ENCODE results near the gene CEACAM1.
"Not testable (repeated sequence)": the region's sequence is repeated elsewhere in the genome, so short reads cannot be mapped to it uniquely, and the experiment has no call there.

Gene CEACAM1

DNA sequence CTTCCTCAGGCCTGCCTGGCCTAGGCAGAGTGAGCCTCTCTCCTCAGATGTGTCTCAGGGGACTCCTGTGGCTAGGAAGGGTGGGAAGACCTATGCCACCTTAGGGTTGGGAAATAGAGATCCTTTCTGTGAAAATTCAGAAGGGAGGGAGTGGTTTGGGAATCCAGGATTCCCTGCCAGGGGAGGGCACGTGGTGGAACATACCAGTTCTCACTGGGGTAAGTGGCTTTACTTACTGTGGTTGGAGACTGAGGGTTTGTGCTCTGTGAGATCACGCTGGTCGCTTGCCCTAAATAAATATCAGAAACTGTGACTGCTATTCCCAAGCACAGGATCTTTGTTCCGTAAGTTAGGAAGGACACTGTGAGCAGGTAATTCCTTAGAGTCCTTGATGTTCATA lies 16.9 kb downstream of the CEACAM1 start:
- DNase-seq (ENCODE audit: low read depth) = no peak

DNA sequence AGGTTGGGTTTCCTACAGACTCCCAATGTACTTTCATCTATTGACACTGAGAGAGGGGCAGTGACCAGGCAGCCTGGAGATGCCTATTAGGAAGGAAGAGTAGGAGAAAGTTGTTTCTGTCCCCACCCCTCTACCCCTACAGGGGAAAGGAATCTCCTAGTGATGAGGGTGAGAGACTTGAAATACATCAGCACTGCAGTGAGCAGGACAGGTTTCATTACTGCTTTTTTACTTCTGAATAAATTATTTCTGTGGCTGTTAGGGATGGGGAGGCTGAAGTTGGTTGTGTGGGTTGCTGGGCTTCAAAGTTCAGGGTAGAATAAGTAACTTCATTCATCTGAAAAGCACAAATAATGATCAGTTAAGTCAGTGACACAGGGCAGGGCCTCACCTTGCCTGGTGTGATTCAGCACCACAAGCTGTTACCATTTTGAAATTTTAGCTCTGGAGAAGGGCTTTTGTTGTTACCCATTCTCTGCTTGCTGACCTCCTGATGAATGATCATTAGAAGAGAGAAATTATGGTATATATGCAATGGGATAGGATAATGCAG lies 19.3 kb downstream of the CEACAM1 start:
- DNase-seq (ENCODE audit: low read depth) = no peak

DNA sequence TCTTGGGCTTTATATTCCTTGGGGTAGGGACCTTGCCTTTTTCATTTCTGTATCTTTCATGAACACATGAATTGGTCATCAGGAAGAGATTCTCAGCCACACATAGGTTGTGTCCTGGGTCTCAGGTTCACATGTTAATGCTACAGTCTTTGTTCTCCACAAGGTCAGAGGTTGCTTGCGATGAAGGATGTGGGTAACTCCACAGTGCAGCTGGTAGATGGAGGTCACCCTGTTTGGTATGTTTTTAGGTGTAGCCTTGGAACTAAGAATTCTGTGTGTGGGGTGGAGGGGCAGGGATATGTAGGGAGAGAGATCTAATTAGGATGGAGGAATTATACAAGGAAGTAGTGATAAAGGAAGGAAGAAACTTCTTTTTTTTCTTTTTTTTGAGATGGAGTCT lies 23.2 kb downstream of the CEACAM1 start:
- no peak for DNase-seq (ENCODE audit: low read depth)

DNA sequence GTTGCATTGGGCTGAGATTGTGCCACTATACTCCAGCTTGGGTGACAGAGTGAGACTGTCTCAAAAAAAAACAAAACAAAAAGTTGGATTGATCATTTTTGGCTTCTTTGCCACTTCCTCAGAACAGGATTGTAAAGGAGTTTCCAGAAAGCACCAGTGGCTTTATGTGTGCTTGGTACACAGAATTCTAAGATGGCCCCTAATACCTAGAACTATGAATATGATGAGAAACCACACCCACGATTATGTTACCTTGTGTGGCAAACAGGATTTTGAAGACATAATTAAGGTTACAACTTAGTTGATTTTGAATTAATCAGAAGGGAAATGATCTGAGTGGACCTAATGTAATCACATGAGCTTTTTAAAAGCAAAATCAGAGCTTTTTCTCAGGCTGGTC lies 26.5 kb downstream of the CEACAM1 start:
- DNase-seq (ENCODE audit: low read depth) = no peak

DNA sequence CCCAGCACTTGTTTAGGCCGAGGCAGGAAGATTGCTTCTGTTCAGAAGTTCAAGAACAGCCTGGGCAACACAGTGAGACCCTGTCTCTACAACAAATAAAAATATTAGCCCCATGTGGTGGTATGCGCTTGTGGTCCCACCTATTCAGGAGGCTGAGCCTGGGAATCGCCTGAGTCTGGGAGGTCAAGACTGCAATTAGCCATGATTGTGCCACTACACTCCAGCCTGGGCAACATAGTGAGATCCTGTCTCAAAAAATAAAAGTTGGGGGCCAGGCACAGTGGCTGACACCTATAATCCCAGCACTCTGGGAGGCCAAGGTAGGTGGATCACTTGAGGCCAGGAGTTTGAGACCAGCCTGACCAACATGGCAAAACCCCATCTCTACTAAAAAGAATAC lies 27.0 kb downstream of the CEACAM1 start:
- DNase-seq (ENCODE audit: low read depth) = not testable (repeated sequence)

DNA sequence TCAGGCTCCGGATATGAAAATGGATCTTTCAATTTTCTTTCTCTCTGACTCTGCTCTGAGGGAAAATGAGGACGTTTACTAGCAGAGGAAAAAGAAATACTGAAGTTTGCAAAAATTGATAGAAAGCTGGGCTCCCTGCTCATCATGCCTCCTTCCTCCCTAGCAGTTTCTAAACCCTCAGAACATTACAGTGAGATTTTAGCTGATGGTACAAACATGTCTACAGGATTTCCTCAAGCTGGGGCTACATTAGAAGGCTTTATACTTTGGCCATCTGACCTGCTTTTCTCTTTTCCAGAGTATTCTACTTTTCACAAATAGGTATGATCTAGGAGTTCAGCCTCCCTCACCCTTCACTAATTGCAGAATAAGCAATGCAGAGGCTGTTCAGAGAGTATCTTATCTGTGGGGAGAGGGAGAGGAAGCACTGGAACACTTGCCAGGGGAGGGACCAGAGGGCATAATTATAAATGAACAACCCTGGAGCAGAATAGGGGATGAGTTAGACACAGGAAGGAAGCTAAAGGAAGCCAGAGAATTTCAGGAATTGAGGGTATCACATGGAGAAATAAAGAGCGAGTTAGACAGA lies 30.0 kb downstream of the CEACAM1 start:
- no peak for DNase-seq (ENCODE audit: low read depth)

DNA sequence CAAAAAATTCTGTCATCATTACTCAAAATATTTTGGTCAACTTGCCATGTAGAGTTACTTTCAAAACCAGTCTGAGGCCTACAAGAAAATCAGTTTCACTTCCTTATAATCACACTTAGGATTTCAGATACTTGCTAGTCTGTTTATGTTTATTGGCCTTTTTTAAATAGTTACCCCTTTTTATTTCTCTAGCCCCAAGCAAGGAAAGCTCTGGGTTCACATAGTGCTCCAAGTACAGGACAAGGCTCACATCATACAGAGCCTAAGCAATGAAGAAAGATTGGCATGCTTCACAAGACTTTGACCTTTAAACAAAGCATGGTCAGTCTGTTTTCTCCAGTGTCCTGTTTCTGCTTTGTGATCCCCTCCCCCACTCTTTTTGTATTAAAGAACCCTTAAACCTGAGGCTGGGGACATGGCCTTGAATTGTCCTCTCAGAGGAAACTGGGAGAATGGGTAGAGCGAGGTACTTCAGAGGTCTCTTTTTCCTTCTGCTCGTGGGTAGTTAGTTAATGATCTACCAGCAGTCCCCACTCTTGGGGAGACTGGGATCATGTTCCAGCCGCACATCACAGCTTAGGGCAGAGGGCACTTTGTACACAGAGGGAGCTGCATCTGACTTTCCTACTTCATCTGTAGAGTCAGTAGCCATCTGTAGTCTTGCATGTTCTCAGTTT lies 30.7 kb downstream of the CEACAM1 start:
- no peak for DNase-seq (ENCODE audit: low read depth)

DNA sequence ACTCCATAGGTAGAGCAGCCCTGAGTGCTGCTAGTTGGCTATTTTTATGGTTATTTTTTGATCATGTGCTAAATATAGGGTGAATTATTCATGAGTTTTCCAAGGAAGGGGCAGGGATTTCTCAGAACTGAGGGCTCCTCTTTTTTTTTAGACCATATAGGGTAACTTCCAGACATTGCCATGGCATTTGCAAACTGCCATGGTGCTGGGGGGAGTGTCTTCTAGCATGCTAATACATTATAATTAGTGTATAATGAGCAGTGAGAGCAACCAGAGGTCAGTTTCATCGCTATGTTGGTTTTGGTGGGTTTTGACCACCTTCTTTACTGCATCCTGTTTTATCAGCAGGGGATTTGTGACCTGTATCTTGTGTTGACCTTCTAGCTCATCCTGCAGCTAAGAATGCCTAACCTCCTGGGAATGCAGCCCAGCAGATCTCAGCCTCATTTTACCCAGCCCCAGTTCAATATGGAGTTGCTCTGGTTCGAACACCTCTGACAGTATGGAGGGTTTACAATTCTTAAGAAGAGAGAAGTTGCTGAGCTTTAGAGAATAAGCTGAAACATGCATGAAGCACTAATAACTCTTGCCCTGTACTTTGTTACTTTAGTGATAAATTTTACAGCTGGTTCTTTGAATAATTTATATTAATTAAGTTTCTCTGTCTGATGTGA lies 31.7 kb downstream of the CEACAM1 start:
- no peak for DNase-seq (ENCODE audit: low read depth)

DNA sequence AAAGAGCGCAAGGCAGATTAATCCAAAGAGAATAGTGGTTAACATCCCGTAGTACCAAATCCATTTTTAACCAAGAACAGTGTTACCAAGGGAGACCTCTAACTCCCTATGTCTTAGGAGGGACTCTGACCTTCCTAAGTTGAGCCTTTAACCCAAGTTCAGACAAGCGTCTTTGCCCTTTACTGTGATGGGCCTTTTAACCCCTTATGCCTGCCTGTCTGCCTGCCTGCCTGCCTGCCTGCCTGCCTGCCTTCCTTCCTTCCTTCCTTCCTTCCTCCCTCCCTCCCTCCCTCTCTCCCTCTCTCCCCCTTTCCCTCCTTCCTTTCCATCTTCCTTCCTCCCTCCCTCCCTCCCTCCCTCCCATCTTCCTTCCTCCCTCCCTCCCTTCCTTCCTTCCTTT lies 32.6 kb downstream of the CEACAM1 start:
- DNase-seq (ENCODE audit: low read depth) = no peak

DNA sequence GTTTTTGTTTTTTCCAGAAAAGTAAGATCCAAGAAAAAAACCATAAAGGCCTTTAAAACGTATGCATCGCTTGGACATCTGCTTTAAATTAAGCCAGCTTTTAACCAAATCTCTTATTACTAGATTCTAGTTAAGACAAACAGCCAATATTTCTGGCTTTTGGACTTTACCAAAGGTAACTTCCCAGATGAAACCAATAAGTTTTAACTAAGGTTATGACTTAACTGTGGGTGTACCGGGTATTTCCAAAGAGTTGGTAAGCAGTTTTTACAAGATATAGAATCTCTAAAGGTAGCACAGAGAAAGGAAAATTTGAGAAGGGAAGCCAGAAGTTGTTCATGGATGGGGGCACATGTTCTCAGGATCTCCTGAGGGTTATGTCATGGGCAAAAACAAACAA lies 34.0 kb downstream of the CEACAM1 start:
- no peak for DNase-seq (ENCODE audit: low read depth)

DNA sequence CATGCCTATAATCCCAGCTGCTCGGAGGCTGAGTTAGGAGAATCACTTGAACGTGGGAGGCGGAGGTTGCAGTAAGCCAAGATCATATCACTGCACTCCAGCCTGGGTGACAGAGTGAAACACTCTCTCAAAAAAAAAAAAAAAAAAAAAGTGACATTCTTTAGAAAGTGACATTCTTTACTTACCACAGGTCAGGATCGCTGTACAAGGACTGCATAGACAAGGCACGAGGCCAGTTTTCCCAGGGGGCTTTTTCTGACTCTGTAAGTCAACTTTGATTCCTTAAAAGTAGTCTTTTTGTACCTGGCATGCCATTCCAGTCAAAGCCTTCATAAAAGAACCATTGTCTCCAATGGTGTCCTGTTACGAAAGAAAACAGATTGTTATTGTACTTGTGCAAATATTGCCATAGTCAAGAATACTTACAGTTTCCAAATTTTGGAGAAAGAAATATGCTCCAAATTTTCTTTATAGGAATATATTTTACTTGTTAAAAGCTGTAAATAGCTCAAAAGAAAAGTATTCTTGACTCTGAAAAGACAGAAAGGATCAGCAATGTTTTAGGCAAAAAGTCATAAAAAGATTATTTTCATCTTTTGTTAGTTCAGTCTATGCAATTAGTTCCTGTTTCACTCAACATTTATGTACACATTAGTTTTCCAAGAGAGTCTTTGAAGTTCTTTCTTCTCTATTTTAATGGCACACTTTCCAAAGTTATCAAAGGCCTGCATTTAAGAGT lies 39.3 kb downstream of the CEACAM1 start:
- no peak for DNase-seq (ENCODE audit: low read depth)

DNA sequence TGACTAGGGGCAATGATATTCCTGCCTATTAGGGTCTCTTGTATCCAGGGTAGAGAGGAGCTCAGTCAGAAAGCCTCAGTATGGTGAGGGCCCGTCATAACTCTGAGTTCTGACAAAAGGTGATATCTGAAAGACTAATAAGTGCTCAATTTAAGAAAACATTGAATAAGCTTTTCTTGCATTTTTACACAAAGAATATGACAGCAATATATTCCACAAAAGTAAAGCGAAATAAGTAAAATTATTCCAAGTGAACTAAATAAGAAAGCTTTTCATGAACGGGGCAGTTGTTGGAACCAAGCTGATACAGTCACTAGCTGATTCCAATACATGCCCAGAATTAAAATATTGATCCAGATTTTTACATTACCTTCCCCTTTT lies 40.5 kb downstream of the CEACAM1 start:
- no peak for DNase-seq (ENCODE audit: low read depth)

DNA sequence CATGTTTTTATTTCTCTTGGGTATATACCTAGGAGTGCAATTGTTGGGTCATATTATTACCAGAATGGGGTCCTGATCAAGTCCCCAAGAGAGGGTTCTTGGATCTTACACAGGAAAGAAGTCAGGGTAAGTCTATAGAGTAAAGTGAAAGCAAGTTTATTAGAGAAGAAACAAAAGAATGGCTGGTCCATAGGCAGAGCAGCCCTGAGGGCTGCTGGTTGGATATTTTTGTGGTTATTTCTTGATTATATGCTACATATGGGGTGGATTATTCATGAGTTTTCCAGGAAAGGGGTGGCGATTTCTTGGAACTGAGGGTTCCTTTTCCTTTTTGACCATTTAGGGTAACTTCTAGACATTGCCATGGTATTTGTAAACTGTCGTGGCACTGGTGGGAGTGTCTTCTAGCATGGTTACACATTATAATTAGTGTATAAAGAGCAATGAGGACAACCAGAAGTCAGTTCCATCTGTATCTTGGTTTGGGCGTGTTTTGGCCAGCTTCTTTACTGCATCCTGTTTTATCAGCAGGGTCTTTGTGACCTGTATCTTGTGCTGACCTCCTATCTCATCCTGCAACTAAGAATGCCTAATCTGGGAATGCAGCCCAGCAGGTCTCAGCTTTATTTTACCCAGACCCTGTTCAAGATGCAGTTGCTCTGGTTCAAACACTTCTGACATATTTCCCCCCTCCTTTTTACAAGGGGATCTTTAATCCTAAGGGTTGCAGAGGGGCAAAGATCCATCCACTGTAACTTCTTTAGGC lies 41.1 kb downstream of the CEACAM1 start:
- DNase-seq (ENCODE audit: low read depth) = no peak

DNA sequence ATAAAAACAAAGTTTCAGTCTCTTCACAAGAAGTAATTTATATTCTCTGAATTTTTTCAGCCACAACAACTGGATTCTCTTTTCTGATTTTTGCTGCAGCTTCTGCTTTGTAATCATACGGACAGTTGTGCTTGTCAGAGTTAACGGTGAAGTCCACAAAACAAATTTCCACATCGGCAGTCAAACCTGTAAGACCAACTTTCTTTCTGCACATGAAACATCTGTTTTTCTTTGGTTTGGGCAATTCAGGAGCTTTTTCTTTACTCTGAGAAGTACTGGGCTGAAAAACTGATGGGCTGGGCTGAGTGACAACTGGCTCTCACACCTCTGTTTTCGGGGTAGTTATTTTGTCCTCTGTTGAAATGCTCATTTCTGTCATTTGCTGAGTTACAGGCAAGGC lies 43.2 kb downstream of the CEACAM1 start:
- not testable (repeated sequence) for DNase-seq (ENCODE audit: low read depth)

DNA sequence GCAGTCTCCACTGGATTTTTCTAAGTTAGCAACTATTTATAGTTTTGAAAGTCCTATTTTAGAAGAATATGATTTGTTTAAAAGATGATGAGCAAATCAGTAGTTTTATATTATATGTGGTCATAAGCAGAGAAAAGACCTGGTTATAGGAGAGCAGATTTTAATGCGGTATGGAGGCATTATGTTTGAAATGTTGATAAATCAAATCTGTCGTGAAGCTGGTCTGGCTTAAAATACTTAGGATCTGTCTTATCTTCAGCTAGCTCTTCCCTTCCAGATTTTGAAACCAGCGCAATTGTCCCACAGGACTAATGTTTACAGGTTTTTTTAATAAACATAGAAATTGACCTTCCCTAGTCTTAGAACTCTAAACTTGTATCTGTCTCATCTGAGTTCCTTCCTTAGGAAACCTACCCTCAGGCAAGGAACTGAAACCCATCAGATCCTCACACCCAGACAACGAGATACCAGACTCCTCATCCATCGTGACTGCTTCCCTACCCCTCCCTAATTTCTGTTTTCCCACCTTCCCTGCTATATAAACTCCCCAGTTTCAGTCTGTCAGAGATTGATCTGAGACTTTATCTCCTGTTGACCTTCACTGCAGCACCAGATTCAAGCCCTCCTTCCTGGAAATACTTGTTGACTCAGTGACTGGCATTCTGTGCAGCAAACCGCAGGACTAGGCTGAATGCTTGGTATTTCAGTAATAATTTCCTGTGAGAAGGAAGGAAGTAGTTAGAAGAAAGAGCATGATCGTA lies 47.8 kb downstream of the CEACAM1 start:
- DNase-seq (ENCODE audit: low read depth) = no peak

DNA sequence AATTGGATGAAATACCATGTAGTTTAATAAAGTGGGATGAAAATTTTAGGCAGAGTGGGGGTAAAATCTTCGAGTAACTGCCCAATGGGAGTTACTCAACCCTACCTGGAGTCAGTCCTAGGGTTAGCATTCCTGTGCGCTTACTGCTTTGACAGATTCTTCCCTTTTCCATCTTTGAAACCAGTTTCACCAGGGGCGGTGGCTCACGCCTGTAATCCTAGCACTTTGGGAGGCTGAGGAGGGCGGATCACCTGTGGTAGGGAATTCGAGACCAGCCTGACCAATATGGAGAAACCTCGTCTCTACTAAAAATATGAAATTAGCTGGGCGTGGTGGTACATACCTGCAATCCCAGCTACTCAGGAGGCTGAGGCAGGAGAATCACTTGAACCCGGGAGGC lies 48.5 kb downstream of the CEACAM1 start:
- no peak for DNase-seq (ENCODE audit: low read depth)

DNA sequence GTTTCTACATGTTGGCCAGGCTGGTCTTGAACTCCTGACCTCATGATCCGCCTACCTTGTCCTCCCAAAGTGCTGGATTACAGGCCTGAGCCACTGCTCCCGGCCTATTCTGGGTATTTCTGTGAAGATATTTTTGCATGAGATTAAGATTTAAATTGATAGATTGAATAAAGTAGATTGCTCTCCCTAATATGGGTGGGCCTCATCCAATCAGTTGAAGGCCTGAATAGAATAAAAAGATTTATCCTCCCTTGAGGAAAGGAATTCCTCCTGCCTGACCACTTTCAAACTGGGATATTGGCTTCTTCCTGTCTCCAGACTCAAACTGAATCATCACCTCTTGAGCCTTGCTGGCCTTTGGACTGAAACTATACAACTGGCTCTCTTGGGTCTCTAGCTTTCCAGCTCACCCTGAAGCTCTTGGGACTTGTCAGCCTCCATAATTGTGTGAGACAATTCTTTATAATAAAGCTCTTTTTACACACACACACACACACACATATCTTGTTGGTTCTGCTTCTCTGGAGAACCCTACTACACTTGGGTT lies 49.4 kb downstream of the CEACAM1 start:
- no peak for DNase-seq (ENCODE audit: low read depth)

DNA sequence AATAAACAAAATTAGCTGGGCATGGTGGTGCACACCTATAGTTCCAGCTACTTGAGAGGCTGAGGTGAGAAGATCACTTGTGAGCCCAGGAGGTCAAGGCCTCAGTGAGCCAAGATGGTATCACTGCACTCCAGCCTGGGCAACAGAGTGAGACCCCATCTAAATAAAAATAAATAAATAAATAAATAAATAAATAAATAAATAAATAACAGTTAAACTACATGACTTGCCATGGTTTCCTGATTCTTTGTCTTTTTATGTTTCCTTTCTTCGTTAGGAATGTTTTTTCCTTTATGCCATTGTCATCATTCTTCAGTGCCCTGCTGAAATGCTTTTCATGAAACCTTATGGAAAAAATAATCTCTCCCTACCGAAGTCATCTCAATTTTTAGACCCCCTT lies 50.3 kb downstream of the CEACAM1 start:
- DNase-seq (ENCODE audit: low read depth) = no peak

DNA sequence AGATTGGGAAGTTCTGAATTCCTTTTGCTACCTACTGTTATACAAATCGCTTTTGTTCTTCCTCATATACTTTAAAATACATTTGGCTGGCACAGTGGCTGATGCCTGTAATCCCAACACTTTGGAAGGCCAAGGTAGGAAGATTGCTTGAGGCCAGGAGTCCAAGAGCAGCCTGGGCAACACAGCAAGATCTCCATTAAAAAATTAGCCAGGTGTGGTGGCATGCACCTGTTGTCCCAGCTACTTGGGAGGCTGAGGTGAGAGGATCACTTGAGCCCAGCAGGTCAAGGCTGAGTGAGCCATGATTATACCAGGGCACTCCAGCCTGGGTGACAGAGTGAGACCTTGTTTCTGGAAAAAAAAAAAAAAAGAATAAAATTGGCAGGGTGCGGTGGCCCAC lies 51.2 kb downstream of the CEACAM1 start:
- no peak for DNase-seq (ENCODE audit: low read depth)

DNA sequence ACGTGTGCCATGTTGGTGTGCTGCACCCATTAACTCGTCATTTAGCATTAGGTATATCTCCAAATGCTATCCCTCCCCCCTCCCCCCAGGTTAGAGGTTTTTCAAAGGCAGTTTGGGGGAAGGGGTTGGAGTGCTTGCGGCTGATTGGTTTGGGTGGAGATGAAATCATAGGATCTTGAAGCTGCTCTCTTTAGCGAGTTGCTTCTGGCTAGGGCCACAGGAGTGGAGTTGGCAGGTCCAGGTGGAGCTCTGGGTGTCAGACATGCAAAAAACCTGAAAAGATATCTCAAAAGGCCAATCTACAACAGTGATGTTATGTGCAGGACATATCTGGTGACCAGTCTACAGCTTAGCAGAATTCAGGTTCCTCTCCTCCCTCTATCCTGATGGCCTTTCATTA lies 52.9 kb downstream of the CEACAM1 start:
- DNase-seq (ENCODE audit: low read depth) = no peak

DNA sequence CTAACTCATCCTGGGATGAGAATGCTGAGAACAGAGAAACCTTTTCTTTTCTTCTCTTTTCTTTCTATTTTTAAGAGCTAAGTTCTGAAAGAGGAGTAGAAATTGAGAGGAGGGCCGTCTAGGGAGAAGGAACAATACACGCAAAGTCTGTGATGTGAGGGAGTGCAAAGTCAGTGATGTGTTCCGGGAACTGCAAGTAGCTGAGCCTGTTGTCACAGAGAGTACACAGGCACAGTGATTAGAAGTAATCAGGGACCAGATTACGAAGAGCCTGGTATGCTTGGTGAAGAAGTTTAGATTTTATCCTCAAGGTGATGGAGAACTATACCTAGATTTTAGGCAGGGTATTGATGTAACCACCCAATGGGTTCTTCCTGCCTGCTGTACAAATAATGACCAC lies 53.5 kb downstream of the CEACAM1 start:
- no peak for DNase-seq (ENCODE audit: low read depth)
